Ovary (tissue), 3 donors: ENCODE results near the gene GRPEL1.

Source experiments
- EP300 ChIP-seq: sonication (generic); formaldehyde crosslinking; IDR thresholded peaks from one replicate; pipeline ENCODE4 v1.6.1; 2017; ENCODE audit warnings: antibody characterized with exemption
- POLR2A ChIP-seq: fragments of 450-650 bp; IDR thresholded peaks from one replicate; pipeline ENCODE4 v1.6.1; 2017; ENCODE audit warnings: antibody characterized with exemption, mild to moderate bottlenecking, moderate library complexity
- TF ChIP-seq, protein P1 (sequence below), 3 donors: fragments of 450-650 bp in 2 of 3; fragments of 200-600 bp in 1 of 3; IDR thresholded peaks; one replicate each; pipeline versions ENCODE4 v1.5.1 to v1.8.0; 2016 to 2022; ENCODE audit warnings: antibody characterized with exemption in 3 of 3, mild to moderate bottlenecking in 1 of 3
- donor health status: DM: no; HTN: no; CAD: no.

DNA sequence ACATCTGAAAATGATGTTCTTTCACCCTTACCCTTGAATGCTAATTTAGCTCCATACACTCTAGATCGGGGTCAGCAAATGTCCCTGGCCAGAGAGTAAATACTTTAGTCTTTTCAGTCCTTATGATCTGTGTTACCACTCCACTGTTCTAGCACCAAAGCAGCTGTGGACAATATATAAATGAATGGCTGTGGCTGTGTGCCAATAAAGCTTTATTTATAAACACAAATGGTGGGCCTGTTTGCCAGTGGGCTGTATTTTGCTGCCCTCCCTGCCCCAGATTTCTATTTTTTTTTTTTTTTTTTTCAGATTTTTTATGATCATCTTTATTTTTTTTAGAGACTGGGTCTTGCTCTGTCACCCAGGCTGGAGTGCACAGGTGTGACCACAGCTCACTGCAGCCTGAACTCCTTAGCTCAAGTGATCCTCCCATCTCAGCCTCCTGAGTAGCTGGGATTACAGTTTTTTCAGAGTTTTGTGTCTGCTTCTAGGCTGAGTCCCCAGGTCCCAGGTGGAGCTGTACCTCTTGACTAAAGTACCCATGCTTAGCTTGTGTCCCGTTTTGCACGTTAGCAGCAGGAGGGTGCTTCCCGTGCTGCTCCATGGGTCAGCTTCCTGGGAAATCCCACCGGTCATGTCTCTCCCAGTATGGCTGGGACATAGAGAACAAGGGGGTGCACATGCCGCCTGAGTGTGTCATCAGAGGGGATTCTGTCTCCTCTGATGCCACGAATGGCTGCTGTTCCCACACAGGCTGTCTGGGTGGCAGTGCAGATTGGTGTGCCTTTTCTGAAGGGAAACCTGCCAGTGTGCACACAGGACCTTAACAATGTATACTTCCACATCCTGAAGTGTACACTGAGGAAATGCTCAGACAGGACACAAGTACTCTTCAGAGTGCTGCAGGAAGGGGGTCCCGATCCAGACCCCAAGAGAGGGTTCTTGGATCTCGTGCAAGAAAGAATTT lies 16.0 kb upstream of the GRPEL1 start:
- TF ChIP-seq, protein P1, sequence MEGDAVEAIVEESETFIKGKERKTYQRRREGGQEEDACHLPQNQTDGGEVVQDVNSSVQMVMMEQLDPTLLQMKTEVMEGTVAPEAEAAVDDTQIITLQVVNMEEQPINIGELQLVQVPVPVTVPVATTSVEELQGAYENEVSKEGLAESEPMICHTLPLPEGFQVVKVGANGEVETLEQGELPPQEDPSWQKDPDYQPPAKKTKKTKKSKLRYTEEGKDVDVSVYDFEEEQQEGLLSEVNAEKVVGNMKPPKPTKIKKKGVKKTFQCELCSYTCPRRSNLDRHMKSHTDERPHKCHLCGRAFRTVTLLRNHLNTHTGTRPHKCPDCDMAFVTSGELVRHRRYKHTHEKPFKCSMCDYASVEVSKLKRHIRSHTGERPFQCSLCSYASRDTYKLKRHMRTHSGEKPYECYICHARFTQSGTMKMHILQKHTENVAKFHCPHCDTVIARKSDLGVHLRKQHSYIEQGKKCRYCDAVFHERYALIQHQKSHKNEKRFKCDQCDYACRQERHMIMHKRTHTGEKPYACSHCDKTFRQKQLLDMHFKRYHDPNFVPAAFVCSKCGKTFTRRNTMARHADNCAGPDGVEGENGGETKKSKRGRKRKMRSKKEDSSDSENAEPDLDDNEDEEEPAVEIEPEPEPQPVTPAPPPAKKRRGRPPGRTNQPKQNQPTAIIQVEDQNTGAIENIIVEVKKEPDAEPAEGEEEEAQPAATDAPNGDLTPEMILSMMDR (IDR thresholded peaks at IDR 0.05), result no peak
- TF ChIP-seq EP300 (no peak), POLR2A (no peak)
